HL-60 (cell line): ENCODE results near the gene TMEM235.

ENCODE experiments used
- GABPA ChIP-seq: IDR thresholded peaks from 2 replicates; pipeline ENCODE4 v1.6.1; 2012; ENCODE audit warnings: low read depth
- POLR2AphosphoS5 ChIP-seq: IDR thresholded peaks from 2 replicates; pipeline ENCODE4 v1.6.1; 2012; ENCODE audit warnings: low read depth
- SPI1 ChIP-seq: IDR thresholded peaks from 2 replicates; pipeline ENCODE4 v1.6.1; 2012; ENCODE audit warnings: low read depth, mild to moderate bottlenecking, borderline replicate concordance
- TF ChIP-seq, protein P1 (sequence below): IDR thresholded peaks from one replicate; pipeline ENCODE4 v1.5.1; 2011; ENCODE audit warnings: low read length, control low read depth, inconsistent platforms; ENCODE audit not compliant: insufficient read depth
- TF ChIP-seq, protein P2 (sequence below): IDR thresholded peaks from 2 replicates; pipeline ENCODE4 v1.6.1; 2012; ENCODE audit warnings: low read depth; ENCODE audit not compliant: insufficient replicate concordance

DNA sequence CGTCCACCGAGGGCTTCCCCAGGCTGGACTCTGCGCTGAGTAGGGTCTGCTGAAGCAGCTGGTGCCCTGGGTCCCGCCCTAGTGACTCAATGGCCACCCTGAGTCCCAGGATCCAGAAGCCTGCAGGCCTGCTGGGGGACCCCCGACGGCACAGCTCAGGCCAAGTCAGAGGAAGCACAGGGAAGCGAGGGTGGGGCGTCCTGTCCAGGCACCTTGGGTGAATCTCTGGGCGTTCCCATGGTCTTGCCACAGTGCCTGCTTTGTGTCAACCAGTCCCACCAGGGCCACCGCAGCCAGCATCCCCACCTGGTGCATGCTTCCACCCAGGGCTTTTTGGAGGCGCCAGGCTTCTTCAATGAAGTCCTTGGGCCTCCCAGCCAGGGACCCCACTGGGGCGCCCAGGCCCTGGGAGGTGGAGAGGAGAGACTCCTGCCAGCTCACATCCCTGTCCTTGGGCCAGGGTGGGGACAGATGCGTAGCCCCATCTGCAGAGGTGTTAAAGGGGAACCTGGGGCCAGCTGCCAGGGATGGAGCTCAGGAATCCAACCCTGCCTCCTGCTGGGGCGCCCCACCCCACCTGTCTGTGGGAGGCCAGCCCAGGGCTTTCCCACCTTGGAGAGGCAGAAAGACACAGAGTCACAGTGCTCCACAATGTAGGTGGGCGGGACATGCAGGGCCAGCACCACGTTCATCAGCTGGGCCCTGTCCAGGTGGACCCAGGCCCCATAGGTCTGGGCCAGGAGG is 17.8 kb downstream of the TMEM235 start:
- TF ChIP-seq, protein P1, sequence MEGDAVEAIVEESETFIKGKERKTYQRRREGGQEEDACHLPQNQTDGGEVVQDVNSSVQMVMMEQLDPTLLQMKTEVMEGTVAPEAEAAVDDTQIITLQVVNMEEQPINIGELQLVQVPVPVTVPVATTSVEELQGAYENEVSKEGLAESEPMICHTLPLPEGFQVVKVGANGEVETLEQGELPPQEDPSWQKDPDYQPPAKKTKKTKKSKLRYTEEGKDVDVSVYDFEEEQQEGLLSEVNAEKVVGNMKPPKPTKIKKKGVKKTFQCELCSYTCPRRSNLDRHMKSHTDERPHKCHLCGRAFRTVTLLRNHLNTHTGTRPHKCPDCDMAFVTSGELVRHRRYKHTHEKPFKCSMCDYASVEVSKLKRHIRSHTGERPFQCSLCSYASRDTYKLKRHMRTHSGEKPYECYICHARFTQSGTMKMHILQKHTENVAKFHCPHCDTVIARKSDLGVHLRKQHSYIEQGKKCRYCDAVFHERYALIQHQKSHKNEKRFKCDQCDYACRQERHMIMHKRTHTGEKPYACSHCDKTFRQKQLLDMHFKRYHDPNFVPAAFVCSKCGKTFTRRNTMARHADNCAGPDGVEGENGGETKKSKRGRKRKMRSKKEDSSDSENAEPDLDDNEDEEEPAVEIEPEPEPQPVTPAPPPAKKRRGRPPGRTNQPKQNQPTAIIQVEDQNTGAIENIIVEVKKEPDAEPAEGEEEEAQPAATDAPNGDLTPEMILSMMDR: no peak
- TF ChIP-seq, protein P2, sequence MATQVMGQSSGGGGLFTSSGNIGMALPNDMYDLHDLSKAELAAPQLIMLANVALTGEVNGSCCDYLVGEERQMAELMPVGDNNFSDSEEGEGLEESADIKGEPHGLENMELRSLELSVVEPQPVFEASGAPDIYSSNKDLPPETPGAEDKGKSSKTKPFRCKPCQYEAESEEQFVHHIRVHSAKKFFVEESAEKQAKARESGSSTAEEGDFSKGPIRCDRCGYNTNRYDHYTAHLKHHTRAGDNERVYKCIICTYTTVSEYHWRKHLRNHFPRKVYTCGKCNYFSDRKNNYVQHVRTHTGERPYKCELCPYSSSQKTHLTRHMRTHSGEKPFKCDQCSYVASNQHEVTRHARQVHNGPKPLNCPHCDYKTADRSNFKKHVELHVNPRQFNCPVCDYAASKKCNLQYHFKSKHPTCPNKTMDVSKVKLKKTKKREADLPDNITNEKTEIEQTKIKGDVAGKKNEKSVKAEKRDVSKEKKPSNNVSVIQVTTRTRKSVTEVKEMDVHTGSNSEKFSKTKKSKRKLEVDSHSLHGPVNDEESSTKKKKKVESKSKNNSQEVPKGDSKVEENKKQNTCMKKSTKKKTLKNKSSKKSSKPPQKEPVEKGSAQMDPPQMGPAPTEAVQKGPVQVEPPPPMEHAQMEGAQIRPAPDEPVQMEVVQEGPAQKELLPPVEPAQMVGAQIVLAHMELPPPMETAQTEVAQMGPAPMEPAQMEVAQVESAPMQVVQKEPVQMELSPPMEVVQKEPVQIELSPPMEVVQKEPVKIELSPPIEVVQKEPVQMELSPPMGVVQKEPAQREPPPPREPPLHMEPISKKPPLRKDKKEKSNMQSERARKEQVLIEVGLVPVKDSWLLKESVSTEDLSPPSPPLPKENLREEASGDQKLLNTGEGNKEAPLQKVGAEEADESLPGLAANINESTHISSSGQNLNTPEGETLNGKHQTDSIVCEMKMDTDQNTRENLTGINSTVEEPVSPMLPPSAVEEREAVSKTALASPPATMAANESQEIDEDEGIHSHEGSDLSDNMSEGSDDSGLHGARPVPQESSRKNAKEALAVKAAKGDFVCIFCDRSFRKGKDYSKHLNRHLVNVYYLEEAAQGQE: no peak
- no peak for TF ChIP-seq POLR2AphosphoS5
- TF ChIP-seq SPI1: no peak
- no peak for TF ChIP-seq GABPA
